ENCODE data around the gene KRT73.

- no peak for TF ChIP-seq POLR2A (IDR thresholded peaks at IDR 0.05)
- no peak for TF ChIP-seq CTCF (IDR thresholded peaks at IDR 0.05)
Measured at GRCh38 chr12:52608826-52609630, 9.3 kb downstream of the KRT73 start.
